Measurements from ENCODE around the gene ZFHX3. TPM values are rescaled to one million over a fixed set of nuclear protein-coding genes. Genes with fewer than 3 reads are reported as not detected.

ZFHX3 gene
- total and polyA plus RNA-seq, 2 of the 8 experiments (the other 6 are each of a cell fraction or from before 2014, with no cell fraction given), result 0.08 to 0.99 TPM

GRCh38 chr16:72818236-72818845, 229.6 kb downstream of the ZFHX3 start:
- Histone ChIP-seq H3K4me1 (replicated peaks in 1 of 4; ENCODE audit: control insufficient read depth in 3 of 4, insufficient read depth in 4 of 4, low read length in 3 of 4) (no peaks in the 10 kb centered on the region), H3K14ac (ENCODE audit: insufficient read length) (no peak overlapping the region), H4K5ac (ENCODE audit: insufficient read length, low read depth, low read length) (no peak overlapping the region), H2BK120ac (replicated peaks; ENCODE audit: low read depth, low read length) (no peak overlapping the region), H3K27me3 (replicated peaks in 1 of 4; ENCODE audit: control insufficient read depth in 3 of 4, extremely low read depth in 1 of 4, insufficient read depth in 3 of 4, low read length in 3 of 4) (no peaks in the 10 kb centered on the region), H3K4ac (replicated peaks; ENCODE audit: insufficient read length, low read depth, low read length) (no peak overlapping the region), H3K79me2 (ENCODE audit: control insufficient read depth in 1 of 2, insufficient read depth in 2 of 2, low read length in 2 of 2) (no peaks in the 10 kb centered on the region), H4K8ac (ENCODE audit: extremely low read depth, insufficient read depth, low read length) (no peak overlapping the region), H3K4me3 (ENCODE audit: extremely low read depth in 1 of 4, insufficient read depth in 2 of 4, low read depth in 3 of 4, low read length in 4 of 4) (no peak overlapping the region), H2BK5ac (ENCODE audit: low read depth, low read length) (no peak overlapping the region), H2AK5ac (ENCODE audit: low read depth, low read length) (no peak overlapping the region), H4K20me1 (replicated peaks in 1 of 2; ENCODE audit: control insufficient read depth in 1 of 2, insufficient read depth in 2 of 2, low read length in 2 of 2) (no peaks in the 10 kb centered on the region), H2BK12ac (ENCODE audit: low read depth, low read length) (no peak overlapping the region), H4K91ac (replicated peaks; ENCODE audit: insufficient read length, low read length) (no peak overlapping the region), H2AFZ (ENCODE audit: low read length) (no peak overlapping the region), H2BK20ac (ENCODE audit: low read length) (no peak overlapping the region), H3K36me3 (ENCODE audit: control insufficient read depth in 2 of 4, insufficient read depth in 4 of 4, low read length in 3 of 4) (no peaks in the 10 kb centered on the region), H3K18ac (ENCODE audit: extremely low read depth, low read length) (no peak overlapping the region), H3K9me3 (ENCODE audit: insufficient read depth in 2 of 2, low read depth in 1 of 2, low read length in 1 of 2) (no peaks in the 10 kb centered on the region), H2BK15ac (ENCODE audit: low read length) (no peak overlapping the region), H3K9ac (replicated peaks in 1 of 4; ENCODE audit: extremely low read depth in 1 of 4, low read depth in 3 of 4, low read length in 3 of 4) (no peak overlapping the region), H3K79me1 (ENCODE audit: low read depth, low read length) (no peaks in the 10 kb centered on the region), H3K23me2 (ENCODE audit: low read depth, low read length) (no peaks in the 10 kb centered on the region), H3K27ac (ENCODE audit: low read depth, low read length) (no peak overlapping the region), H3K23ac (ENCODE audit: insufficient read length) (no peak overlapping the region), H3K56ac (replicated peaks; ENCODE audit: insufficient read length, low read depth, low read length) (no peak overlapping the region), H3K4me2 (ENCODE audit: insufficient read depth in 1 of 2, low read depth in 2 of 2, low read length in 2 of 2) (no peak overlapping the region)
- ChIA-PET CTCF (ENCODE audit: partially characterized antibody) (interaction anchor here (0.6 to 2.6 kb wide), 29 partner anchors 9 to 706 kb away, joined by 3 to 18 read pairs (median 4); no protein-coding TSS in a partner anchor), POLR2A (ENCODE audit: partially characterized antibody) (interaction anchor here (0.9 kb wide), 1 partner anchor 21 kb away, joined by 3 read pairs; no protein-coding TSS in a partner anchor)
- FAIRE-seq (no peak), DNase-seq (ENCODE audit: low read depth in 1 of 2, low spot score in 2 of 2) (peak; percentile 5 to 57)
- WGBS, 2 experiments (ENCODE audit: extremely low coverage in 1 of 2, insufficient coverage in 1 of 2, insufficient read length in 1 of 2, insufficient replicate concordance in 2 of 2, low coverage in 1 of 2, low lambda C conversion rate in 2 of 2, missing lambda C conversion rate in 1 of 2), result 67% methylated on average over 4 of the region's 4 CpGs; no CpG with 5 or more reads in 1 of the 2 experiments
- peak; percentile 30 to 44; a peak in 3 of 4 replicates for TF ChIP-seq RAD21 (IDR thresholded peaks at IDR 0.05 in 1 of 2, conservative IDR thresholded peaks at IDR 0.05 in 1 of 2; ENCODE audit: low read depth in 2 of 2, low read length in 2 of 2)
- TF ChIP-seq FOSL1 (IDR thresholded peaks at IDR 0.05; ENCODE audit: insufficient read depth, low read depth, low read length), result no peak
- TF ChIP-seq MAX (IDR thresholded peaks at IDR 0.05), result 0 out of 2 replicates have a peak, but pooled peaks have one; percentile 13
- TF ChIP-seq CTCF (IDR thresholded peaks at IDR 0.05; ENCODE audit: control extremely low read depth in 1 of 3, insufficient read depth in 1 of 3, low read depth in 1 of 3, low read length in 3 of 3), result peak; percentile 37 to 62 (median 53)
